A549 (cell line): ENCODE results near the gene AMPD1.

Experiments
- BCL3 ChIP-seq: fragments of >200 bp; sonication (Bioruptor Twin); formaldehyde crosslinking; IDR thresholded peaks from 3 replicates; pipeline ENCODE4 v1.6.1; 2016
- BHLHE40 ChIP-seq: IDR thresholded peaks from 2 replicates; pipeline ENCODE4 v1.6.1; 2012; ENCODE audit warnings: low read depth, low read length, inconsistent platforms
- CEBPB ChIP-seq, 2 experiments: fragments of >200 bp in 1 of 2; sonication (Bioruptor Twin) in 1 of 2; formaldehyde crosslinking in 1 of 2; IDR thresholded peaks; 2 replicates each; pipeline ENCODE4 v1.6.1; 2012 to 2016
- GATA3 ChIP-seq: IDR thresholded peaks from 2 replicates; pipeline ENCODE4 v1.6.1; 2012; ENCODE audit warnings: borderline replicate concordance
- HEYL ChIP-seq: fragments of 250-450 bp; sonication (Bioruptor Pico); IDR thresholded peaks from 2 replicates; pipeline ENCODE4 v1.8.0; 2021; ENCODE audit warnings: mild to moderate bottlenecking, moderate library complexity
- JUN ChIP-seq, 2 experiments: fragments of >200 bp; sonication (Bioruptor Twin); formaldehyde crosslinking; IDR thresholded peaks; 2 replicates in 1 of 2; 3 replicates in 1 of 2; pipeline ENCODE4 v1.6.1; 2016 to 2017
- MAFK ChIP-seq: fragments of 450-650 bp; IDR thresholded peaks from 2 replicates; pipeline ENCODE4 v1.6.1; 2014; ENCODE audit not compliant: partially characterized antibody
- NPAS2 ChIP-seq: fragments of 250-450 bp; sonication (Bioruptor Pico); IDR thresholded peaks from 2 replicates; pipeline ENCODE4 v1.8.0; 2022; ENCODE audit warnings: mild to moderate bottlenecking, moderate library complexity, borderline replicate concordance
- POLR2A ChIP-seq: IDR thresholded peaks from 2 replicates; pipeline ENCODE4 v1.6.1; 2012; ENCODE audit warnings: mild to moderate bottlenecking, low read length
- REST ChIP-seq: fragments of 200-600 bp; sonication (generic); IDR thresholded peaks from 2 replicates; pipeline ENCODE4 v1.6.1; 2016; ENCODE audit warnings: antibody characterized with exemption, mild to moderate bottlenecking, moderate library complexity
- TF ChIP-seq, protein P1 (sequence below): fragments of >200 bp; sonication (Bioruptor Twin); formaldehyde crosslinking; IDR thresholded peaks from 3 replicates; pipeline ENCODE4 v1.5.1; 2016
- TF ChIP-seq, protein P2 (sequence below): IDR thresholded peaks from 2 replicates; pipeline ENCODE4 v1.6.1; 2012
- TF ChIP-seq, protein P3 (sequence below): fragments of 150-350 bp; IDR thresholded peaks from 2 replicates; pipeline ENCODE4 v1.6.1; 2014; ENCODE audit warnings: low read depth, mild to moderate bottlenecking, low read length

- TF ChIP-seq, protein P1, sequence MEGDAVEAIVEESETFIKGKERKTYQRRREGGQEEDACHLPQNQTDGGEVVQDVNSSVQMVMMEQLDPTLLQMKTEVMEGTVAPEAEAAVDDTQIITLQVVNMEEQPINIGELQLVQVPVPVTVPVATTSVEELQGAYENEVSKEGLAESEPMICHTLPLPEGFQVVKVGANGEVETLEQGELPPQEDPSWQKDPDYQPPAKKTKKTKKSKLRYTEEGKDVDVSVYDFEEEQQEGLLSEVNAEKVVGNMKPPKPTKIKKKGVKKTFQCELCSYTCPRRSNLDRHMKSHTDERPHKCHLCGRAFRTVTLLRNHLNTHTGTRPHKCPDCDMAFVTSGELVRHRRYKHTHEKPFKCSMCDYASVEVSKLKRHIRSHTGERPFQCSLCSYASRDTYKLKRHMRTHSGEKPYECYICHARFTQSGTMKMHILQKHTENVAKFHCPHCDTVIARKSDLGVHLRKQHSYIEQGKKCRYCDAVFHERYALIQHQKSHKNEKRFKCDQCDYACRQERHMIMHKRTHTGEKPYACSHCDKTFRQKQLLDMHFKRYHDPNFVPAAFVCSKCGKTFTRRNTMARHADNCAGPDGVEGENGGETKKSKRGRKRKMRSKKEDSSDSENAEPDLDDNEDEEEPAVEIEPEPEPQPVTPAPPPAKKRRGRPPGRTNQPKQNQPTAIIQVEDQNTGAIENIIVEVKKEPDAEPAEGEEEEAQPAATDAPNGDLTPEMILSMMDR = no peak
- TF ChIP-seq, protein P2, sequence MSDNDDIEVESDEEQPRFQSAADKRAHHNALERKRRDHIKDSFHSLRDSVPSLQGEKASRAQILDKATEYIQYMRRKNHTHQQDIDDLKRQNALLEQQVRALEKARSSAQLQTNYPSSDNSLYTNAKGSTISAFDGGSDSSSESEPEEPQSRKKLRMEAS = no peak
- no peak for TF ChIP-seq HEYL (CRISPR knock-in tag)
- no peak for TF ChIP-seq POLR2A
- no peak for TF ChIP-seq MAFK
- TF ChIP-seq JUN (IDR thresholded peaks at IDR 0.05) = no peak
- no peak for TF ChIP-seq GATA3
- no peak for TF ChIP-seq NPAS2
- no peak for TF ChIP-seq BHLHE40
- TF ChIP-seq BCL3 = no peak
- no peak for TF ChIP-seq REST
- no peak for TF ChIP-seq CEBPB (IDR thresholded peaks at IDR 0.05)
- TF ChIP-seq, protein P3, sequence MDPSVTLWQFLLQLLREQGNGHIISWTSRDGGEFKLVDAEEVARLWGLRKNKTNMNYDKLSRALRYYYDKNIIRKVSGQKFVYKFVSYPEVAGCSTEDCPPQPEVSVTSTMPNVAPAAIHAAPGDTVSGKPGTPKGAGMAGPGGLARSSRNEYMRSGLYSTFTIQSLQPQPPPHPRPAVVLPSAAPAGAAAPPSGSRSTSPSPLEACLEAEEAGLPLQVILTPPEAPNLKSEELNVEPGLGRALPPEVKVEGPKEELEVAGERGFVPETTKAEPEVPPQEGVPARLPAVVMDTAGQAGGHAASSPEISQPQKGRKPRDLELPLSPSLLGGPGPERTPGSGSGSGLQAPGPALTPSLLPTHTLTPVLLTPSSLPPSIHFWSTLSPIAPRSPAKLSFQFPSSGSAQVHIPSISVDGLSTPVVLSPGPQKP = no peak
Observed at GRCh38 chr1:114702737-114703136, 7.4 kb upstream of the AMPD1 start.
